GM12878 (cell line): ENCODE results near the gene TMEM256. TPM values are rescaled to one million over a fixed set of nuclear protein-coding genes. Genes with fewer than 3 reads are reported as not detected.

Experiments used
- ATAC-seq: fragments of 200-7000 bp; cut with Tn5 transposase; 3 replicates; pipeline ENCODE4 v1.9.1; 2020; ENCODE audit warnings: mild to moderate bottlenecking, moderate library complexity
- BruUV-seq: library from RNA; stranded (reverse); fragments of 400-500 nt; replicated peaks from 2 replicates; lab custom pipeline; 2021; lab: Mats Ljungman, UMichigan
- CTCF ChIA-PET: fragments of 300-600 bp; sonication (Branson Sonifier 250); formaldehyde crosslinking; extraction: SDS; loops from one replicate; lab custom pipeline; 2021; ENCODE audit warnings: inconsistent platforms; lab: Yijun Ruan, JAX
- POLR2A ChIA-PET: fragments of 350-600 bp; formaldehyde crosslinking; extraction: SDS; loops from one replicate; lab custom pipeline; 2021; ENCODE audit warnings: inconsistent platforms; lab: Charles Lee
- RAD21 ChIA-PET: fragments of 300-600 bp; sonication (Branson Sonifier 250); formaldehyde crosslinking; loops from one replicate; lab custom pipeline; 2023; ENCODE audit warnings: antibody characterized with exemption; ENCODE audit not compliant: unreplicated experiment; lab: Charles Lee
- SMC1A ChIA-PET: fragments of 300-600 bp; sonication (Branson Sonifier 250); formaldehyde crosslinking; loops from one replicate; lab custom pipeline; 2023; ENCODE audit not compliant: unreplicated experiment, uncharacterized antibody; lab: Charles Lee
- DNase-seq: peaks from one replicate; pipeline ENCODE4 v3.0.0-alpha.2; 2011; ENCODE audit warnings: low read depth, low spot score
- FAIRE-seq: peaks from 3 replicates; lab custom pipeline; 2011; peaks lifted over from hg19 to GRCh38; lab: Jason Lieb, UNC
- H2AFZ ChIP-seq: 2 replicates; pipeline ENCODE4 v1.6.0; 2011; ENCODE audit warnings: low read depth, low read length, control low read depth; ENCODE audit not compliant: control insufficient read depth
- H3K27ac ChIP-seq: 2 replicates; pipeline ENCODE4 v1.5.1; 2011; ENCODE audit warnings: control low read depth; ENCODE audit not compliant: control insufficient read depth, insufficient read depth
- H3K27me3 ChIP-seq, 2 experiments: replicated peaks in 1 of 2; 2 replicates each; pipeline versions ENCODE4 v1.6.0 to v1.6.1; 2011; ENCODE audit warnings: low read length in 1 of 2; ENCODE audit not compliant: control insufficient read depth in 2 of 2, insufficient read depth in 2 of 2
- H3K36me3 ChIP-seq, 2 experiments: 2 replicates each; pipeline ENCODE4 v1.5.1; 2011; ENCODE audit warnings: low read length in 1 of 2; ENCODE audit not compliant: control insufficient read depth in 2 of 2, insufficient read depth in 2 of 2
- H3K4me1 ChIP-seq: 2 replicates; pipeline ENCODE4 v1.6.1; 2011; ENCODE audit warnings: mild to moderate bottlenecking, low read length, moderate library complexity, mixed read lengths; ENCODE audit not compliant: control insufficient read depth, insufficient read depth
- H3K4me2 ChIP-seq: 2 replicates; pipeline ENCODE4 v1.6.0; 2011; ENCODE audit warnings: control low read depth; ENCODE audit not compliant: control insufficient read depth, insufficient read depth
- H3K4me3 ChIP-seq: fragments of 200-600 bp; sonication (generic); 2 replicates; pipeline ENCODE4 v1.5.1; 2016
- H3K79me2 ChIP-seq: 2 replicates; pipeline ENCODE4 v1.6.0; 2011; ENCODE audit warnings: low read length; ENCODE audit not compliant: control insufficient read depth, insufficient read depth
- H3K9ac ChIP-seq: 2 replicates; pipeline ENCODE4 v1.8.0; 2011; ENCODE audit warnings: low read length, control low read depth, mixed read lengths; ENCODE audit not compliant: control insufficient read depth, insufficient read depth
- H3K9me3 ChIP-seq: replicated peaks from 3 replicates; pipeline ENCODE4 v1.5.1; 2011; ENCODE audit warnings: mild to moderate bottlenecking, low read length; ENCODE audit not compliant: control insufficient read depth, insufficient read depth
- H4K20me1 ChIP-seq: 2 replicates; pipeline ENCODE4 v1.6.0; 2011; ENCODE audit not compliant: control insufficient read depth, insufficient read depth
- ASH2L ChIP-seq: fragments of 300-600, 200-600 bp; sonication (generic); IDR thresholded peaks from 2 replicates; pipeline ENCODE4 v1.6.1; 2017; ENCODE audit warnings: low read depth, mild to moderate bottlenecking, borderline replicate concordance
- BACH1 ChIP-seq: fragments of 450-650 bp; IDR thresholded peaks from 2 replicates; pipeline ENCODE4 v1.6.1; 2017; ENCODE audit warnings: mild to moderate bottlenecking, borderline replicate concordance
- CEBPB ChIP-seq, 2 experiments: fragments of 150-350 bp in 1 of 2; IDR thresholded peaks; 2 replicates each; pipeline ENCODE4 v1.6.1; 2012 to 2014; ENCODE audit warnings: low read depth in 2 of 2, low read length in 2 of 2, borderline replicate concordance in 1 of 2, inconsistent platforms in 1 of 2
- FOXK2 ChIP-seq: fragments of 450-650 bp; IDR thresholded peaks from 2 replicates; pipeline ENCODE4 v1.6.1; 2017; ENCODE audit warnings: mild to moderate bottlenecking, moderate library complexity
- HCFC1 ChIP-seq: fragments of 150-350 bp; IDR thresholded peaks from 2 replicates; pipeline ENCODE4 v1.6.1; 2014; ENCODE audit warnings: low read length
- HDGF ChIP-seq: fragments of 450-650 bp; IDR thresholded peaks from 2 replicates; pipeline ENCODE4 v1.6.1; 2016; ENCODE audit warnings: antibody characterized with exemption
- IRF4 ChIP-seq: IDR thresholded peaks from 2 replicates; pipeline ENCODE4 v1.6.1; 2011; ENCODE audit warnings: low read depth, low read length
- JUNB ChIP-seq: IDR thresholded peaks from 2 replicates; pipeline ENCODE4 v1.6.1; 2016; ENCODE audit warnings: antibody characterized with exemption, mild to moderate bottlenecking
- KLF5 ChIP-seq: fragments of 450-650 bp; IDR thresholded peaks from 2 replicates; pipeline ENCODE4 v1.6.1; 2014; ENCODE audit warnings: mild to moderate bottlenecking; ENCODE audit not compliant: partially characterized antibody
- NR2C2 ChIP-seq: IDR thresholded peaks from 2 replicates; pipeline ENCODE4 v1.6.1; 2011; ENCODE audit warnings: borderline replicate concordance, low read depth; ENCODE audit not compliant: control insufficient read depth, insufficient read length
- RFX5 ChIP-seq: IDR thresholded peaks from 2 replicates; pipeline ENCODE4 v1.6.1; 2011; ENCODE audit warnings: low read depth, low read length, improper control_type of control experiment
- SMC3 ChIP-seq: IDR thresholded peaks from 2 replicates; pipeline ENCODE4 v1.6.1; 2011; ENCODE audit warnings: low read length, improper control_type of control experiment, borderline replicate concordance
- SPI1 ChIP-seq: IDR thresholded peaks from 2 replicates; pipeline ENCODE4 v1.6.1; 2011; ENCODE audit warnings: low read depth, mild to moderate bottlenecking, low read length, moderate library complexity, borderline replicate concordance; ENCODE audit not compliant: insufficient read depth
- SRF ChIP-seq, 2 experiments: IDR thresholded peaks; 2 replicates each; pipeline ENCODE4 v1.6.1; 2011; ENCODE audit warnings: low read depth in 2 of 2, low read length in 2 of 2, mild to moderate bottlenecking in 1 of 2, moderate library complexity in 1 of 2
- TAF1 ChIP-seq: IDR thresholded peaks from 2 replicates; pipeline ENCODE4 v1.6.1; 2011; ENCODE audit warnings: mild to moderate bottlenecking, low read depth, low read length, borderline replicate concordance
- TCF7 ChIP-seq: IDR thresholded peaks from 2 replicates; pipeline ENCODE4 v1.6.1; 2014; ENCODE audit warnings: antibody characterized with exemption, borderline replicate concordance
- ZNF622 ChIP-seq: fragments of 450-650 bp; IDR thresholded peaks from 2 replicates; pipeline ENCODE4 v1.6.1; 2017; ENCODE audit warnings: mild to moderate bottlenecking, inconsistent platforms
- WGBS: methylation state at CpG from one replicate; pipeline ENCODE4 v1.1.6; 2016; ENCODE audit warnings: low lambda C conversion rate; ENCODE audit not compliant: insufficient replicate concordance, insufficient coverage; ENCODE audit errors: missing lambda C conversion rate; 5-methylcytosine and 5-hydroxymethylcytosine counted together
- in situ Hi-C: fragments of 300-500 bp; cut with MboI; formaldehyde crosslinking; loops from 9 replicates; pipeline ENCODE4 v1.14.3; 2018; ENCODE audit warnings: mixed read lengths
- intact Hi-C: fragments of 100-400 bp; cut with micrococcal nuclease; formaldehyde crosslinking; loops from one replicate; pipeline ENCODE4 v1.14.2; 2022; ENCODE audit not compliant: unreplicated experiment
- polyA plus RNA-seq, 11 experiments: library from polyadenylated mRNA; depleted of rRNA in 4 of 11; unstranded in 6 of 11; stranded (reverse) in 5 of 11; fragments of >200 nt; fragmentation: Nextera tagmentation in 4 of 11; fragmentation: Illumina TruSeq in 1 of 11; extraction: Ambion mirVana in 4 of 11; extraction: Trizol in 1 of 11; gene quantifications; 1 replicate in 1 of 11; 2 replicates in 10 of 11; pipeline versions ENCODE4 v1.2.1 to v1.2.3, GENCODE V29; 2011 to 2016; ENCODE audit warnings: inconsistent platforms in 2 of 11, missing spikeins in 2 of 11, low read depth in 1 of 11
- total RNA-seq, 4 experiments: library from RNA; depleted of rRNA in 3 of 4; stranded (reverse); fragments of >200 nt in 3 of 4; fragmentation: Illumina TruSeq in 1 of 4; extraction: Trizol in 1 of 4; gene quantifications; 2 replicates each; pipeline versions ENCODE4 v1.2.1 to v1.2.3, GENCODE V29; 2013 to 2021
- TF ChIP-seq, protein P1 (sequence below): IDR thresholded peaks from 2 replicates; pipeline ENCODE4 v1.6.1; 2011; ENCODE audit warnings: borderline replicate concordance, low read depth, mild to moderate bottlenecking, moderate library complexity, mixed read lengths, low read length; ENCODE audit not compliant: insufficient read depth; ENCODE audit errors: extremely low read length
- TF ChIP-seq, protein P2 (sequence below), 3 experiments: IDR thresholded peaks in 2 of 3; conservative IDR thresholded peaks in 1 of 3; 2 replicates each; pipeline ENCODE4 v1.5.1; 2011; ENCODE audit warnings: low read depth in 3 of 3, low read length in 3 of 3, mild to moderate bottlenecking in 3 of 3, control low read depth in 2 of 3, moderate library complexity in 2 of 3, inconsistent platforms in 1 of 3, mixed read lengths in 1 of 3; ENCODE audit not compliant: control insufficient read depth in 2 of 3, insufficient read depth in 1 of 3; ENCODE audit errors: extremely low read depth in 1 of 3

Gene TMEM256
- total and polyA plus RNA-seq, 10 of the 15 experiments (the other 5 are each of a cell fraction or from before 2014, with no cell fraction given) = 57.3 to 342 (median 95.7) TPM

- no peak for TF ChIP-seq IRF4
- no peak for TF ChIP-seq TCF7
- no peak for TF ChIP-seq TAF1
- no peak for TF ChIP-seq FOXK2
- no peak for TF ChIP-seq JUNB
- no peak for TF ChIP-seq RFX5
- no peak for TF ChIP-seq ASH2L
- TF ChIP-seq SRF (IDR thresholded peaks at IDR 0.05; ENCODE audit: low read depth in 2 of 2, low read length in 2 of 2) = no peak
- TF ChIP-seq SMC3 = no peak
- TF ChIP-seq BACH1 = no peak
- no peak for TF ChIP-seq CEBPB (IDR thresholded peaks at IDR 0.05; ENCODE audit: borderline replicate concordance in 1 of 2, low read depth in 2 of 2, low read length in 2 of 2)
- TF ChIP-seq HDGF = no peak
- no peak for TF ChIP-seq NR2C2
- no peak for TF ChIP-seq HCFC1
- TF ChIP-seq, protein P1, sequence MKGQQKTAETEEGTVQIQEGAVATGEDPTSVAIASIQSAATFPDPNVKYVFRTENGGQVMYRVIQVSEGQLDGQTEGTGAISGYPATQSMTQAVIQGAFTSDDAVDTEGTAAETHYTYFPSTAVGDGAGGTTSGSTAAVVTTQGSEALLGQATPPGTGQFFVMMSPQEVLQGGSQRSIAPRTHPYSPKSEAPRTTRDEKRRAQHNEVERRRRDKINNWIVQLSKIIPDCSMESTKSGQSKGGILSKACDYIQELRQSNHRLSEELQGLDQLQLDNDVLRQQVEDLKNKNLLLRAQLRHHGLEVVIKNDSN = no peak
- no peak for TF ChIP-seq ZNF622
- TF ChIP-seq KLF5 = no peak
- TF ChIP-seq SPI1 = no peak
- TF ChIP-seq, protein P2, sequence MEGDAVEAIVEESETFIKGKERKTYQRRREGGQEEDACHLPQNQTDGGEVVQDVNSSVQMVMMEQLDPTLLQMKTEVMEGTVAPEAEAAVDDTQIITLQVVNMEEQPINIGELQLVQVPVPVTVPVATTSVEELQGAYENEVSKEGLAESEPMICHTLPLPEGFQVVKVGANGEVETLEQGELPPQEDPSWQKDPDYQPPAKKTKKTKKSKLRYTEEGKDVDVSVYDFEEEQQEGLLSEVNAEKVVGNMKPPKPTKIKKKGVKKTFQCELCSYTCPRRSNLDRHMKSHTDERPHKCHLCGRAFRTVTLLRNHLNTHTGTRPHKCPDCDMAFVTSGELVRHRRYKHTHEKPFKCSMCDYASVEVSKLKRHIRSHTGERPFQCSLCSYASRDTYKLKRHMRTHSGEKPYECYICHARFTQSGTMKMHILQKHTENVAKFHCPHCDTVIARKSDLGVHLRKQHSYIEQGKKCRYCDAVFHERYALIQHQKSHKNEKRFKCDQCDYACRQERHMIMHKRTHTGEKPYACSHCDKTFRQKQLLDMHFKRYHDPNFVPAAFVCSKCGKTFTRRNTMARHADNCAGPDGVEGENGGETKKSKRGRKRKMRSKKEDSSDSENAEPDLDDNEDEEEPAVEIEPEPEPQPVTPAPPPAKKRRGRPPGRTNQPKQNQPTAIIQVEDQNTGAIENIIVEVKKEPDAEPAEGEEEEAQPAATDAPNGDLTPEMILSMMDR (IDR thresholded peaks at IDR 0.05 in 2 of 3, conservative IDR thresholded peaks at IDR 0.05 in 1 of 3; ENCODE audit: control insufficient read depth in 2 of 3, extremely low read depth in 1 of 3, insufficient read depth in 1 of 3, low read depth in 3 of 3, low read length in 3 of 3) = no peak
- CTCF ChIA-PET = interaction anchor here (0.7 kb wide), 1 partner anchor 684 kb away, joined by 3 read pairs; no protein-coding TSS in a partner anchor
- Histone ChIP-seq H3K4me1 (peaks cover 3% of the 10 kb centered on the region; the same call in 1 of the 2 replicates), H3K9me3 (no peaks in the 10 kb centered on the region), H3K79me2 (peaks cover 2% of the 10 kb centered on the region), H3K4me2 (no peak overlapping the region), H3K9ac (no peak overlapping the region), H4K20me1 (no peaks in the 10 kb centered on the region), H3K36me3 (no peaks in the 10 kb centered on the region), H3K27ac (no peak overlapping the region), H3K4me3 (no peak overlapping the region), H3K27me3 (no peaks in the 10 kb centered on the region), H2AFZ (no peak overlapping the region)
- no peak for ATAC-seq
- SMC1A ChIA-PET = no interaction called here
- in situ Hi-C loops = no loop called here
- POLR2A ChIA-PET = no interaction called here
- no peak for DNase-seq
- WGBS = 93% methylated on average over 10 of the region's 10 CpGs
- no TSS peak for BruUV-seq
- RAD21 ChIA-PET = no interaction called here
- intact Hi-C loops = no loop called here
- no peak for FAIRE-seq
These were observed 15.0 kb downstream of the TMEM256 start for GRCh38 chr17:7388856-7389255.
